H9 (cell line): ENCODE measurements around the gene TGM2. TPM values are rescaled to one million over a fixed set of nuclear protein-coding genes. Genes with fewer than 3 reads are reported as not detected.

Experiments used
- DNase-seq: peaks from one replicate; pipeline ENCODE4 v3.0.0-alpha.2; 2017
- H2AFZ ChIP-seq: one replicate; pipeline ENCODE4 v1.6.1; 2013; ENCODE audit warnings: mild to moderate bottlenecking, low read length, control low read depth, moderate library complexity
- H2AK5ac ChIP-seq: 2 replicates; pipeline ENCODE4 v1.6.1; 2013; ENCODE audit warnings: low read length, control low read depth, mixed read lengths; ENCODE audit not compliant: insufficient read length
- H2BK120ac ChIP-seq: one replicate; pipeline ENCODE4 v1.6.1; 2013; ENCODE audit warnings: low read depth, mild to moderate bottlenecking, low read length, control low read depth, inconsistent platforms; ENCODE audit not compliant: poor library complexity, severe bottlenecking
- H2BK12ac ChIP-seq: 2 replicates; pipeline ENCODE4 v1.6.1; 2013; ENCODE audit warnings: low read length, control low read depth, mixed read lengths, low read depth; ENCODE audit not compliant: insufficient read length
- H2BK15ac ChIP-seq: 2 replicates; pipeline ENCODE4 v1.6.1; 2013; ENCODE audit warnings: low read depth, low read length, control low read depth
- H2BK20ac ChIP-seq: one replicate; pipeline ENCODE4 v1.6.1; 2013; ENCODE audit warnings: low read depth, mild to moderate bottlenecking, low read length, control low read depth, inconsistent platforms; ENCODE audit not compliant: poor library complexity, severe bottlenecking
- H2BK5ac ChIP-seq: 2 replicates; pipeline ENCODE4 v1.6.1; 2013; ENCODE audit warnings: low read length, control low read depth, mixed read lengths; ENCODE audit not compliant: insufficient read length
- H3K14ac ChIP-seq: 2 replicates; pipeline ENCODE4 v1.6.1; 2013; ENCODE audit warnings: low read length, control low read depth; ENCODE audit not compliant: insufficient read depth
- H3K18ac ChIP-seq: 2 replicates; pipeline ENCODE4 v1.6.1; 2013; ENCODE audit warnings: low read depth, mild to moderate bottlenecking, mixed read lengths, low read length, control low read depth; ENCODE audit not compliant: insufficient read length
- H3K23ac ChIP-seq: 2 replicates; pipeline ENCODE4 v1.6.1; 2013; ENCODE audit warnings: low read length, control low read depth, mixed read lengths, low read depth; ENCODE audit not compliant: insufficient read length
- H3K23me2 ChIP-seq: 2 replicates; pipeline ENCODE4 v1.6.1; 2013; ENCODE audit warnings: low read depth, mild to moderate bottlenecking, mixed read lengths, low read length, control low read depth; ENCODE audit not compliant: insufficient read length, poor library complexity, severe bottlenecking
- H3K27ac ChIP-seq: 2 replicates; pipeline ENCODE4 v1.5.1; 2013; ENCODE audit warnings: low read length, control low read depth, mixed read lengths, low read depth; ENCODE audit not compliant: insufficient read length
- H3K27me3 ChIP-seq: 2 replicates; pipeline ENCODE4 v1.6.1; 2013; ENCODE audit warnings: low read length, control low read depth, inconsistent platforms; ENCODE audit not compliant: insufficient read depth
- H3K4ac ChIP-seq: 2 replicates; pipeline ENCODE4 v1.6.1; 2013; ENCODE audit warnings: low read depth, mild to moderate bottlenecking, control low read depth, inconsistent platforms, low read length, moderate library complexity
- H3K4me1 ChIP-seq: 2 replicates; pipeline ENCODE4 v1.6.1; 2013; ENCODE audit warnings: low read length, control low read depth, inconsistent platforms; ENCODE audit not compliant: insufficient read depth
- H3K4me2 ChIP-seq: 2 replicates; pipeline ENCODE4 v1.6.1; 2013; ENCODE audit warnings: low read length, control low read depth, mixed read lengths; ENCODE audit not compliant: insufficient read length, insufficient read depth
- H3K56ac ChIP-seq: 2 replicates; pipeline ENCODE4 v1.6.1; 2013; ENCODE audit warnings: low read depth, mild to moderate bottlenecking, mixed read lengths, low read length, control low read depth; ENCODE audit not compliant: insufficient read length
- H3K79me1 ChIP-seq: 2 replicates; pipeline ENCODE4 v1.6.1; 2013; ENCODE audit warnings: low read depth, mild to moderate bottlenecking, moderate library complexity, low read length, control low read depth, inconsistent platforms; ENCODE audit not compliant: insufficient read depth, poor library complexity, severe bottlenecking
- H3K79me2 ChIP-seq: 2 replicates; pipeline ENCODE4 v1.6.1; 2013; ENCODE audit warnings: low read length, control low read depth, inconsistent platforms; ENCODE audit not compliant: insufficient read depth
- H3K9ac ChIP-seq: 2 replicates; pipeline ENCODE4 v1.6.1; 2013; ENCODE audit warnings: low read length, control low read depth, mixed read lengths; ENCODE audit not compliant: insufficient read length; ENCODE audit errors: extremely low read depth
- H3K9me3 ChIP-seq: one replicate; pipeline ENCODE4 v1.6.1; 2013; ENCODE audit warnings: low read depth, low read length, inconsistent platforms; ENCODE audit not compliant: control insufficient read depth
- H3T11ph ChIP-seq: one replicate; pipeline ENCODE4 v1.6.1; 2013; ENCODE audit warnings: mild to moderate bottlenecking, low read length, control low read depth, inconsistent platforms
- H4K20me1 ChIP-seq: one replicate; pipeline ENCODE4 v1.6.1; 2013; ENCODE audit not compliant: control insufficient read depth, insufficient read length, insufficient read depth
- H4K5ac ChIP-seq: 2 replicates; pipeline ENCODE4 v1.6.1; 2013; ENCODE audit warnings: low read depth, mild to moderate bottlenecking, mixed read lengths, low read length, control low read depth; ENCODE audit not compliant: insufficient read length
- H4K8ac ChIP-seq: replicated peaks from 2 replicates; pipeline ENCODE4 v1.6.1; 2013; ENCODE audit warnings: low read length, control low read depth, mixed read lengths, low read depth; ENCODE audit not compliant: insufficient read length
- H4K91ac ChIP-seq: 2 replicates; pipeline ENCODE4 v1.6.1; 2013; ENCODE audit warnings: low read depth, mild to moderate bottlenecking, moderate library complexity, mixed read lengths, low read length, control low read depth; ENCODE audit not compliant: insufficient read length
- H3K27ac Mint-ChIP-seq, 3 experiments: 2 replicates in 2 of 3; 3 replicates in 1 of 3; pipeline ENCODE4 v1.8.0; 2020 to 2021; ENCODE audit warnings: mixed read lengths in 3 of 3, mild to moderate bottlenecking in 1 of 3, moderate library complexity in 1 of 3
- H3K27me3 Mint-ChIP-seq: 2 replicates; pipeline ENCODE4 v1.8.0; 2021; ENCODE audit warnings: low read depth, mild to moderate bottlenecking, moderate library complexity, mixed read lengths
- H3K36me3 Mint-ChIP-seq, 3 experiments: 2 replicates in 2 of 3; 3 replicates in 1 of 3; pipeline ENCODE4 v1.8.0; 2020 to 2021; ENCODE audit warnings: low read depth in 3 of 3, mixed read lengths in 3 of 3; ENCODE audit not compliant: insufficient read depth in 1 of 3
- H3K4me1 Mint-ChIP-seq, 2 experiments: 2 replicates each; pipeline ENCODE4 v1.8.0; 2020; ENCODE audit warnings: mixed read lengths in 2 of 2
- H3K4me3 Mint-ChIP-seq, 2 experiments: 2 replicates in 1 of 2; 3 replicates in 1 of 2; pipeline ENCODE4 v1.8.0; 2020 to 2021; ENCODE audit warnings: mild to moderate bottlenecking in 2 of 2, mixed read lengths in 2 of 2, moderate library complexity in 1 of 2
- H3K9me3 Mint-ChIP-seq, 2 experiments: 2 replicates in 1 of 2; 3 replicates in 1 of 2; pipeline ENCODE4 v1.8.0; 2020; ENCODE audit warnings: mild to moderate bottlenecking in 2 of 2, mixed read lengths in 2 of 2, moderate library complexity in 1 of 2
- CTCF ChIP-seq: fragments of 200-600 bp; sonication (generic); conservative IDR thresholded peaks from 3 replicates; pipeline ENCODE4 v1.8.0; 2021; ENCODE audit warnings: antibody characterized with exemption, mild to moderate bottlenecking
- WGBS: extraction: QIAGEN DNeasy Blood & Tissue Kit; methylation state at CpG from one replicate; pipeline ENCODE4 v1.1.7; 2013; ENCODE audit warnings: missing lambda C conversion rate, low lambda C conversion rate, mixed read lengths; ENCODE audit not compliant: insufficient read length; ENCODE audit errors: extremely low coverage; 5-methylcytosine and 5-hydroxymethylcytosine counted together
- total RNA-seq: library from RNA; stranded (reverse); gene quantifications from 2 replicates; pipeline ENCODE4 v1.2.1, GENCODE V29; 2021

Gene TGM2
- total RNA-seq, 1 experiment from 2014 or later = 1.1 TPM

- H2BK15ac ChIP-seq = no peak overlapping the region
- no peak overlapping the region for H3K18ac ChIP-seq
- H3K27ac ChIP-seq = no peak overlapping the region
- H3K79me1 ChIP-seq = no peaks in the 10 kb centered on the region
- peaks cover 11% of the 10 kb centered on the region for H3K27me3 Mint-ChIP-seq
- no peak overlapping the region for H3K14ac ChIP-seq
- no peak overlapping the region for H4K91ac ChIP-seq
- H3K4me1 ChIP-seq = no peaks in the 10 kb centered on the region
- 0 out of 7 replicates have a peak overlapping the region, but pooled peaks of 1 of the 3 experiments have one; percentile 66 for H3K27ac Mint-ChIP-seq
- H4K20me1 ChIP-seq = no peaks in the 10 kb centered on the region
- no peak overlapping the region for H3T11ph ChIP-seq
- TF ChIP-seq CTCF = no peak
- no peaks in the 10 kb centered on the region for H3K23me2 ChIP-seq
- H3K4me2 ChIP-seq = no peak overlapping the region
- no peak overlapping the region for H3K23ac ChIP-seq
- H3K4me3 Mint-ChIP-seq = no peak overlapping the region; a peak in 1 of 5 replicates
- no peak overlapping the region for H2BK5ac ChIP-seq
- H3K9me3 Mint-ChIP-seq = peaks cover 5 to 6% of the 10 kb centered on the region in 2 experiments
- no peak overlapping the region for H2BK20ac ChIP-seq
- no peak overlapping the region for H2AFZ ChIP-seq
- H3K4ac ChIP-seq = no peak overlapping the region
- no CpG with 5 or more reads among the region's 5 CpGs for WGBS
- no peak overlapping the region for H3K9ac ChIP-seq
- no peaks in the 10 kb centered on the region for H3K79me2 ChIP-seq
- H3K4me1 Mint-ChIP-seq = peaks cover 13 to 17% of the 10 kb centered on the region in 2 experiments; a peak in 3 of 4 replicates
- peaks cover 0 to 5% (median 4%) of the 10 kb centered on the region in 3 experiments; a peak in 1 of 7 replicates for H3K36me3 Mint-ChIP-seq
- H2BK12ac ChIP-seq = no peak overlapping the region
- no peak overlapping the region for H2BK120ac ChIP-seq
- no peak for DNase-seq
- no peak overlapping the region for H4K5ac ChIP-seq
- H2AK5ac ChIP-seq = no peak overlapping the region
- H3K56ac ChIP-seq = no peak overlapping the region
- H4K8ac ChIP-seq = no peak overlapping the region
- H3K27me3 ChIP-seq = no peaks in the 10 kb centered on the region
- H3K9me3 ChIP-seq = no peaks in the 10 kb centered on the region
These were observed 30.0 kb upstream of the TGM2 start for GRCh38 chr20:38194971-38195504.
